Neuron (in vitro differentiated cells): Measurements from ENCODE around the gene DENND2D.

ENCODE experiments used
- H2AFZ ChIP-seq: one replicate; pipeline ENCODE4 v1.6.1; 2013; ENCODE audit warnings: low read depth, mild to moderate bottlenecking, inconsistent platforms, low read length, moderate library complexity
- H3K27me3 ChIP-seq: one replicate; pipeline ENCODE4 v1.6.1; 2013; ENCODE audit warnings: low read length; ENCODE audit not compliant: insufficient read depth
- H3K36me3 ChIP-seq: one replicate; pipeline ENCODE4 v1.6.1; 2013; ENCODE audit warnings: low read length; ENCODE audit not compliant: insufficient read depth
- H3K4me1 ChIP-seq: one replicate; pipeline ENCODE4 v1.6.1; 2013; ENCODE audit warnings: low read length; ENCODE audit not compliant: insufficient read depth
- H3K4me3 ChIP-seq: 2 replicates; pipeline ENCODE4 v1.5.1; 2013; ENCODE audit warnings: mild to moderate bottlenecking, low read length, moderate library complexity
- H3K9me3 ChIP-seq: one replicate; pipeline ENCODE4 v1.6.1; 2013; ENCODE audit warnings: low read length

DENND2D gene

DNA sequence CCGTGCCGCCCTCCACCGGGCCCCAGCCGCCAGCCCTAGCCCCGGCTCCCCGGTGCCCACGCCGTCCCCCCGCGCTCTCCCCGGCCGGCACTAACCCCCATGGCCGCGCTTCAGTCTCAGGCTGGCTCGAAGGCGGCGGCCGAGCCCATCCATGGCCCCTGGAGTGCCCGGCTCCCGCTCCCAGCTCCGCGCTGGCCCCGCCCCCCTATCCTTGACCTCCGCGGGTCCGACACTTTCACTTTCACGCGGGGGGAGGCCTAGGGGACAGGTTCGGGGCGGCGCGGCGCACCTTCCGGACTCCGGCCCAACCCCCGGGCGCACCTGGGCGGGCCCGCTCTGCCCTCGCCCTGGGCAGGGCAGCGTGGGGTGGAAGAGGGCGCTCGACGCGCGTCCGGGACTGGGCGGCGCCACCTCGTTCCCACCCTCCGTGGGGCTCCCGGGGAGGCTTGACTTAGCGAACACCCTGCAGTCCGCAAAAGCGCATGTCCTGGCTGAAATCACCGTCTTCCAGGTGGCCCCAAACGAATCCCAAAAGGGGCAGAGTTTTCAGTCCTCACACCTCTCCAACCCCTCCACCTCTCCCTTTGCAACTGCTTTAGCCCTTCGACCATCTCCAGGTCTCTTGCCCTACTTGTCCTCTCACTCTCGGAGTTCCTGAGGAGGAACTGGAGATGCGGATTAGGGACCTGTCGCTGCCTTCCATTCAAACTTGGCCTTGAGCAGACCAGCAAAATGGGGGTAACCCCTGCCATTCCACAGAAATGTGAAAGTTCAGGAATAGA lies 3.9 kb upstream of the DENND2D start:
- no peak overlapping the region for H2AFZ ChIP-seq
- no peaks in the 10 kb centered on the region for H3K9me3 ChIP-seq
- no peak overlapping the region for H3K4me3 ChIP-seq
- H3K36me3 ChIP-seq: no peaks in the 10 kb centered on the region
- no peaks in the 10 kb centered on the region for H3K27me3 ChIP-seq
- no peaks in the 10 kb centered on the region for H3K4me1 ChIP-seq

DNA sequence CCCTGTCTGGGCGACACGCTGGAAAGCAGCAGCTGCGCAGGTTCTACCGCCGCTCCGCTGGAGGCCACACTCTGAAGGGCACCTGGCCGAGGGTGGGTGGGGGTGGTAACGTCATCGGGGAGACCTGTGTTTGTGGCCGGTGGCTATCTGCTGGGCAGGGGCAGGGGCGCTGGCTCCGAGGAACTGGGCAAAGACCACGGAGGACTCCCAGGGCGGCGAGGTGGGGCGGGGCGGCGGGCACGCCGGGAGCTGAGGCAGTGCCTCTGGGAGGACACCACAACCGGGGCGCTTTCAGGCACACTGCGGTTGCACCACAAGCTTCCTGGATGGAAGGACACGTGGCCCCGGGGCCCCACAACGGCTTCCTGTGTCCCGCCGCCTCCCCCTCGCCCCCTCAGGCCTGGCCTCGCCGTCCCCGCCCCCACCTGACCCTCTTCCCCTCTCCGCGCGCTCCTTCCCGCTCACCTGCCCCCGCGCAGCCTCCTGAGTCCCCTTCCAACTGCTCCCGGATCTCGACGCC lies 3.3 kb upstream of the DENND2D start:
- Histone ChIP-seq H3K9me3 (no peaks in the 10 kb centered on the region), H3K36me3 (no peaks in the 10 kb centered on the region), H2AFZ (no peak overlapping the region), H3K4me1 (no peaks in the 10 kb centered on the region), H3K27me3 (no peaks in the 10 kb centered on the region), H3K4me3 (no peak overlapping the region)

DNA sequence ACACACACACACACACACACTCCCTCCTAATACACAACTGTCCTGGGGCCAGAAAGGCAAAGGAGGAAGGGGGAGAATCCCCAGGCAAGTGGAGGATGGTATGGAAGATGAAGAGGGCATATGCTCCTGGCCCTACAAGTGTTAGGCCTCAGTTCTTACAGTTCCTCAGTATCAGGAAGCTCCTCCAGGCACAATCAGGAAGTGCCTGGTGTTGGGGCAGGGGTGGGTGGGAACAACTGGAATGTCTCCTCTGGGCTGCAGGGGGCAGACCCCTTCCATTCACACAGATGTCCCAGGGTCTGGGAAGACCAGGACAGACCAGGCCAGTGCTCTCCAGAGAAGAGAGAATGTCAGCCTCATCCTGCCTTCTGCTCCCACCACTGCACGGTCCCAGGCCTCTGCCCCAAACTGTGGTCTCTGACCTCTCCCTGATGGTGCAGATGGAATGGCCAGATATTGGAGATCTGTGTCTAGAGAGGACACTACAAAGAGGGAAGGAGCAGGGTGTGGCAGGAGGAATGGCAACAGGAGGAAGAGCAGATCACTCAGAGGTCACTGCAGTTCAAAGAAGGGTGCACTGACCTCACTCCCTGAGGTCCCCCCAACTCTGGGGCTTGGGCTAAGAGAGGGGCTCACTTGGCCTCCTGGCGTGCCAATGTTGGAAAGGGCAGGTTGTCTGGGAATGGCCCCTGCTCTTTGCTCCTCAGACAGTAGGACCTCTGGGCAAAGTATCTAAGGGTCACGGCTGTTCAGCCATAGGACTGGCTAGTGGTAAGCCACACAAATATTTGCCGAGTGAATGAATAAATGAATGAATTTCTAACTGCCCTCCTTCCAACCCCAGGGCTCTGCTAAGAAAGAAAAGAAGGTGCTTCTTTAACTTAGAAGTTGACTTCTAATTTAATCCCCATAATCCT lies 2.5 kb upstream of the DENND2D start:
- Histone ChIP-seq H2AFZ (no peak overlapping the region), H3K4me3 (no peak overlapping the region), H3K9me3 (no peaks in the 10 kb centered on the region)

DNA sequence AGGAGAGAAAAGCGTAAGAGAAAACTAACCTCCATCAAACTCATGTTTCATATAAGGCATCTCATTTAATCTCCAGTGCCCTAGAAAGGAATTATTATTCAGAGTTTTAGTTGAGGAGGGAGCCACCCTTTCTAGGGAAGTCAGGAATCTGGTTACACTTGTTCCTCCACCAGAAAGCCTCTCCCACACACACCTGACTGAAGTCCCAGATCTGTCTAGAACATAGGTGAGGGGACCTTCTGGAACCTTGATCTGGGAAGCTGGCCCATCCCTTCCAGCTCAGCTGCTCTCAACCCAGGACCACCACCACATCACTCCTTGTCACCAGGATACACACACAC lies 1.9 kb upstream of the DENND2D start:
- Histone ChIP-seq H3K4me1 (no peaks in the 10 kb centered on the region), H3K27me3 (no peaks in the 10 kb centered on the region), H3K4me3 (no peak overlapping the region), H3K36me3 (no peaks in the 10 kb centered on the region), H2AFZ (no peak overlapping the region), H3K9me3 (no peaks in the 10 kb centered on the region)

More for the DNA sequence above, 2.5 kb upstream of the DENND2D start:
- Histone ChIP-seq H3K4me1 (no peaks in the 10 kb centered on the region), H3K36me3 (no peaks in the 10 kb centered on the region), H3K27me3 (no peaks in the 10 kb centered on the region)

DNA sequence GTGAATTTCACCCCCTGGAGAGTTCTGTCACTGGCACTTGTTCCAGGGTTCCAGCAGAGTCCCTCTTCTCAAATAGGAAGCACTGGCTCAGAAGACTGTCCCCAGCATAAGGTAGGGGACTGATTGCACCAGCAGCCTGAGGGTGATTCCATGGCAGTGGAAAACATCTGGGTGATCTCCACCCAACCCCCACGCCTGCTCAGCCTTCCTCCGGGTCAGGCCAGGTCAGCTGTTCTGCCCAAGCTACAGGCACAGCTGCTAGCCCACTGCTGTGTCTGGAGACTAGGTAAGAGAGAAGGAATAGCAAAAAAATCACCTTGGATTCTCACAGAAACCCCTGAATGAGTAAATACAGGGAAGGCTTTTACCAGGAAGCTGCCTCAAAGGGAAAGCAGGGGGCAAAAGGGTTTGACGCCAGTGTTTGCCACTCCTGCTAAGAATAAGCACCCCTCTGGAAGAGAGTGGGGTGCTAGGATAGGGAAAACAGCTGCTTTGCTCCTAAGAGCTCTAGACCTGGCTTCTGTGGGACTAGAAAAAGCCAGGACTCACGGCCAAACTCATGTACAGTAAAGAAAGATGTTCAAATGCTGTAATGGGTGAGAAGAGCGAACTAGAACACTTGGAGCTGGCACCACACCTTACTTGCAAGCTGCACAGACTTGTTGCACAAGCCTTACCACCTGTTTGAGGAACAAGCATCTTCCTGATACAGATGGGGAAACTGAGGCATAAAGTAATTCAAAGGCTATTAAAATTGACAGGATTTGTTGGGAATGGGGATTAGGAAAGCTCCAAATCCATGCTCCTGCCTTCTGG lies 1.0 kb upstream of the DENND2D start:
- Histone ChIP-seq H3K9me3 (no peaks in the 10 kb centered on the region), H3K36me3 (no peaks in the 10 kb centered on the region), H3K27me3 (no peaks in the 10 kb centered on the region), H3K4me1 (no peaks in the 10 kb centered on the region), H3K4me3 (no peak overlapping the region), H2AFZ (no peak overlapping the region)

DNA sequence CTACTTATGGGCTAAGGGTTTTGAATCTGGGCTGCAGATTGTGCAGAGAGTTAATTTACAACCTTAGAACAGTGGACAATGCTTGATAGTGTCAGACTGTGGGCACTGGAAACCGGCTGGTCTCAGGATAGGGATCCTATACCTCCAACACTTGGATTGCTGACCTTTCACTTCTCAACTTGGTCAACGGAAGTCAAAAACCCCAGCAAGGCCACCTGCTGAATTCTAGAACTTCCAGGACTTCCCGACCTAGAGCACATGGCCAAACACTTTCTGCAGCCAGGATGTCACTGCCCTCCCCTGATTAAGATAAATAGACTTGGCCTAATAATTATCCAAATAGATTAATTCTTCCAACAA lies 336 bp upstream of the DENND2D start:
- Histone ChIP-seq H3K4me3 (no peak overlapping the region), H2AFZ (no peak overlapping the region), H3K36me3 (no peaks in the 10 kb centered on the region), H3K4me1 (no peaks in the 10 kb centered on the region), H3K27me3 (no peaks in the 10 kb centered on the region), H3K9me3 (no peaks in the 10 kb centered on the region)

DNA sequence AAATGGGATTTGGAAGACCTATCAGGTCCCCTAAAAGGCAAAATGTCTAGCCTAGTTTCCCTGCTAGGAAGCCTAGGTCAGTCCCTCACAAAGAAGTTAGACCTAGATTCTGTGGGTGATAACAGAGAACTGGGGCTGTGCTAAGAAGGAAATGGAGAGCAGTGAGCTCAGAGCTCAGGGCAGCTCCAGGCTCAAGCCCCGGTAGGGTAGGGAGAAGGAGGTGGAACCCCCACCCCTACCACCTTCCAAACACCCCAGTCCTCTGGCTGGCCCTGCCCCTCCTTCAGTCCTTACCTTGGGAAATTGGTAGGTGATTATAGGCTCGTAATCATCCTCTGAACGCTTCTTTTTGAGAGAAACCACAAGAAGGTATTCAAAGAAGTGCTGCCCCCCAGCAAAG lies 1.1 kb downstream of the DENND2D start:
- no peaks in the 10 kb centered on the region for H3K27me3 ChIP-seq
- no peak overlapping the region for H2AFZ ChIP-seq
- no peaks in the 10 kb centered on the region for H3K9me3 ChIP-seq
- no peaks in the 10 kb centered on the region for H3K4me1 ChIP-seq
- no peaks in the 10 kb centered on the region for H3K36me3 ChIP-seq
- H3K4me3 ChIP-seq: no peak overlapping the region

DNA sequence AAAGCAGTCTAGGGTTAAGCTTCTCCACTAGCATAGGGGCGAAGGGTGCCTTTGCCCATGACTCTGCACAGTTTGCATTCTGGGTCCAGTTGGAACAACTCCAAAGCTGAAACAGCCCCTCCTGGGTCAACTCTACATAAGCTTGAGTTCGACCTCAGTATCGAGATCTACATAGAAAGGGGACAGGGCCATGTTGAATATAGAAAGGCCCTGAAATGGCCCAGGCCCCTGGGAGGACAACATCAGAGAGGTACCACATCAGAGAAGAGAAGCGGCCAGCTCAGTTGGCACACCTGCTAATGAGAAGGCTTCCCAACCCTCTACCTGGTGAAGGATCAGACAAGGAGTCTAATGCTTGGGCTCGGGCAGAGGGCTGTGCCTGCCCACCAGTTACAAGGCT lies 1.6 kb downstream of the DENND2D start:
- Histone ChIP-seq H3K4me1 (no peaks in the 10 kb centered on the region), H3K27me3 (no peaks in the 10 kb centered on the region), H3K4me3 (no peak overlapping the region), H3K36me3 (no peaks in the 10 kb centered on the region), H2AFZ (no peak overlapping the region), H3K9me3 (no peaks in the 10 kb centered on the region)

DNA sequence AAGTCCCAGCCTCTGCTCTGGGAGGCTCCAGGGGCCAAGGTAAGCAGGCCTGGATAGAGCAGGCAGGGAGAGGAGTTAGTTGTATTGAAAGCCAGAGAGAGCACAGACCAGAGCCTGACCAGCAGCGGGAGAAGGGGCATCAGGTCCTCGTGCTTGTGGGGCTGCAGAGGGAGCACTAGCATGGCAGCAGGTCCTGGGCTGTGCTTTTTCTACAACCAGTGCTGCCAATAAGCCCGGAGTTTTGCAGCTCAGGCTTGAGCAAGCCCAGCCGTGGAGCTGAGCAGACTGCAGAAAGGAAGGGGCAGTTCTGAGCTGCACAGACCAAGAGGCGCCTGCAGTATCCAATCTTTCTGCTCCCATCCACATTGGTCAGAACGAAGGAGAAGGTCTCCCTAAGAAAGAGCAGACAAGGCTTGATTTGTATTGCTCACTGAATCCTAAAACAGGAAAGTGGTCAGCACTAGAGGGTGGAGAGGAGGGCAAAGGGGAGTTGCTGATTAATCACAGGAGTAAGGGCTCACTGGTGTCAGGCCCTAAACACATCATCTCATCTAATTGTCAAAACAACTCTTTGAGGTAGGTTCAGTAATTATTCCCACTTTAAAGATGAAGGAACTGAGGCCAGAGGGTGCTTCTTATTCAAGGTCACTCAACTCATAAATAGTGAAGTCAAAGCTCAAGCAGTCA lies 2.7 kb downstream of the DENND2D start:
- no peaks in the 10 kb centered on the region for H3K9me3 ChIP-seq
- H2AFZ ChIP-seq: no peak overlapping the region
- H3K4me1 ChIP-seq: no peaks in the 10 kb centered on the region
- no peak overlapping the region for H3K4me3 ChIP-seq
- no peaks in the 10 kb centered on the region for H3K27me3 ChIP-seq
- no peaks in the 10 kb centered on the region for H3K36me3 ChIP-seq

DNA sequence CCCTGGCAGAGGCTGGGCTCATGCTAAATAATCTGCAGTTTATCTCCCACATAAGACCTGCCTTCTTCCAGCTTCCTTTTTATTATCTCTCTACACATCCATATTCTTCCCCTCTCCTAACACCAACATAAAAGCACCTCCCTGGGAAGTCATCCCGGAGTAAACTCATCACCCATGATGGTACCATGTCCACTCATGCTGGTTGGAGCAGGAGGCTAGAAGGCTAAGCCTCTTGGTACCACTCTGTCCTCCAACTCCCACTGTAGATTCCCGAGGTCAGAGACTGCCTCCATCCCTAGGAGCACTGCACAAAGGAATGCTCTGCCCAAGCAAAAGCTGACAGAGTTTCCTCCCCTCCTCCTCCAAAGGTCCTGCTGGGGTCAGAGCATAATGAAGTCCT lies 4.2 kb downstream of the DENND2D start:
- Histone ChIP-seq H3K4me3 (no peak overlapping the region), H3K9me3 (no peaks in the 10 kb centered on the region), H3K36me3 (no peaks in the 10 kb centered on the region), H3K27me3 (no peaks in the 10 kb centered on the region), H3K4me1 (no peaks in the 10 kb centered on the region), H2AFZ (no peak overlapping the region)

DNA sequence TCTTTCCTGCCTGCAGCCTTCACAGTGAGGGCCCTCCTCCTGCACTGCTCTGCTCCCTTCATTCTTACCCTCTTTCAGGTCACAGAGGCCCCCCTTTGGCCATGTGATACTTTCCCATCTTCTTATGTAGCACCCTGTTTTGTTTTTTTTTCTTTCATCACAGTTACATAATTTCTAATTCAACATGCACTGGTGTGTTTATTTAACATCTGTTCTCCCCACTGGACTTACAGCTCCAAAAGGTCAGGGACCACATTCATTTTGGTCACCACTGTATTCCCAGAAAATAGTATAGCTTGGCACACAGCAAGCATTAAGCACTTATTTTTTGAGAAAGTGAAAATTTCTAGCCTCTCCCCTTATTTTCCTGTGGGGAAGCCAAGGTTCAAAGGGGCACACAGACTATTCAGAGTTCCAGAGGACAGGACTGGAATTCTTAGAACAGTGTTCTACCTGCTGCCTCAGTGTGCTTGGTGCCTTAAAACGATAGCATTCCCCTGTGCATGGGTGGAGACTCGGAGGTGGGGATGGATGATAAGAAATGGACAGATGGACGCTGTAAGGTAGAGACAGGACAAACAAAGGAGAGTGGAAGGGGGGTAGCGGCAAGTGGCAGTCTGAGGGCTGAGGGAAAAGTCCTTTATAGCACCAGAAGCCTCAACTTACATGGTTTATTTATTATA lies 5.3 kb downstream of the DENND2D start:
- Histone ChIP-seq H2AFZ (no peak overlapping the region), H3K36me3 (no peaks in the 10 kb centered on the region), H3K27me3 (no peaks in the 10 kb centered on the region), H3K9me3 (no peaks in the 10 kb centered on the region), H3K4me3 (no peak overlapping the region), H3K4me1 (no peaks in the 10 kb centered on the region)
